Upper lobe of left lung (tissue), 4 donors: Measurements from ENCODE around the gene SUB1.

Experiments
- POLR2A ChIP-seq, 4 donors: fragments of 450-650 bp; IDR thresholded peaks; one replicate each; pipeline ENCODE4 v1.5.1; 2016 to 2017; ENCODE audit warnings: antibody characterized with exemption in 4 of 4, mild to moderate bottlenecking in 2 of 4
- TF ChIP-seq, protein P1 (sequence below), 6 experiments: fragments of 450-650 bp in 4 of 6; fragments of 200-600 bp in 2 of 6; sonication (generic) in 2 of 6; IDR thresholded peaks; one replicate each; pipeline ENCODE4 v1.5.1; 2016 to 2019; ENCODE audit warnings: antibody characterized with exemption in 6 of 6

DNA sequence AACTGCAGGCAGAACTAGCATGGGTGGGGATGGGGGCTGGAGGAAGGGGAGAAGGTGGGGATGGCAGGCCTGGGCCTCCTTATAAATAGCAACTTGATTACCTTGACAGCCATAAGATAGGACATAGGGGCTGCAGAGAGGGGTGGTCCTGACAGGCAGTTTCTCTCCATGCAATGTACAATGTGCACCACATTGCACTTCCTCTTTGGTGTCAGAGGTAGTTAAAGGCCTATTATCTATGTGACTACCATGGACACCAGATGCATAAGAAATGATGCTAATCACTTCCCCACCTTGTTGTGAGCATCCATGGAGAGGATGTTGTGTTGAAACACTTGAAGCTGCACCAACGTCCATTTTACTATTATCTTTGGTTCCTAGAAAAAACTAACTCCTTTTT is 20.2 kb upstream of the SUB1 start:
- TF ChIP-seq, protein P1, sequence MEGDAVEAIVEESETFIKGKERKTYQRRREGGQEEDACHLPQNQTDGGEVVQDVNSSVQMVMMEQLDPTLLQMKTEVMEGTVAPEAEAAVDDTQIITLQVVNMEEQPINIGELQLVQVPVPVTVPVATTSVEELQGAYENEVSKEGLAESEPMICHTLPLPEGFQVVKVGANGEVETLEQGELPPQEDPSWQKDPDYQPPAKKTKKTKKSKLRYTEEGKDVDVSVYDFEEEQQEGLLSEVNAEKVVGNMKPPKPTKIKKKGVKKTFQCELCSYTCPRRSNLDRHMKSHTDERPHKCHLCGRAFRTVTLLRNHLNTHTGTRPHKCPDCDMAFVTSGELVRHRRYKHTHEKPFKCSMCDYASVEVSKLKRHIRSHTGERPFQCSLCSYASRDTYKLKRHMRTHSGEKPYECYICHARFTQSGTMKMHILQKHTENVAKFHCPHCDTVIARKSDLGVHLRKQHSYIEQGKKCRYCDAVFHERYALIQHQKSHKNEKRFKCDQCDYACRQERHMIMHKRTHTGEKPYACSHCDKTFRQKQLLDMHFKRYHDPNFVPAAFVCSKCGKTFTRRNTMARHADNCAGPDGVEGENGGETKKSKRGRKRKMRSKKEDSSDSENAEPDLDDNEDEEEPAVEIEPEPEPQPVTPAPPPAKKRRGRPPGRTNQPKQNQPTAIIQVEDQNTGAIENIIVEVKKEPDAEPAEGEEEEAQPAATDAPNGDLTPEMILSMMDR (IDR thresholded peaks at IDR 0.05), result no peak
- TF ChIP-seq POLR2A (IDR thresholded peaks at IDR 0.05), result no peak
